Mesendoderm (in vitro differentiated cells): ENCODE measurements around the gene PRPSAP2.

Source experiments
- DNase-seq: peaks from one replicate; pipeline ENCODE4 v3.0.0; 2013
- H2AK5ac ChIP-seq: 2 replicates; pipeline ENCODE4 v1.6.1; 2013; ENCODE audit warnings: low read length, inconsistent platforms
- H2BK120ac ChIP-seq: 2 replicates; pipeline ENCODE4 v1.6.1; 2013; ENCODE audit warnings: low read depth, mild to moderate bottlenecking, low read length, moderate library complexity, mixed read lengths
- H2BK15ac ChIP-seq: replicated peaks from 2 replicates; pipeline ENCODE4 v1.6.1; 2013; ENCODE audit warnings: low read depth, mild to moderate bottlenecking, moderate library complexity
- H2BK5ac ChIP-seq: 2 replicates; pipeline ENCODE4 v1.6.1; 2013; ENCODE audit warnings: low read length, inconsistent platforms
- H3K18ac ChIP-seq: 2 replicates; pipeline ENCODE4 v1.6.1; 2013; ENCODE audit warnings: mild to moderate bottlenecking, low read length, mixed read lengths
- H3K23ac ChIP-seq: one replicate; pipeline ENCODE4 v1.6.1; 2013; ENCODE audit warnings: low read length
- H3K27ac ChIP-seq: 2 replicates; pipeline ENCODE4 v1.5.1; 2013; ENCODE audit warnings: low read depth, mild to moderate bottlenecking, inconsistent platforms, low read length, moderate library complexity
- H3K27me3 ChIP-seq: 2 replicates; pipeline ENCODE4 v1.6.1; 2013; ENCODE audit warnings: low read length, control low read depth, mild to moderate bottlenecking, inconsistent platforms; ENCODE audit not compliant: insufficient read depth, poor library complexity
- H3K36me3 ChIP-seq: 2 replicates; pipeline ENCODE4 v1.6.1; 2013; ENCODE audit warnings: low read length, inconsistent platforms; ENCODE audit not compliant: control insufficient read depth, insufficient read depth
- H3K4ac ChIP-seq: one replicate; pipeline ENCODE4 v1.6.1; 2013; ENCODE audit warnings: low read depth, mild to moderate bottlenecking, low read length, moderate library complexity
- H3K4me1 ChIP-seq: 2 replicates; pipeline ENCODE4 v1.6.1; 2013; ENCODE audit warnings: low read depth, low read length, inconsistent platforms; ENCODE audit not compliant: control insufficient read depth
- H3K4me2 ChIP-seq: 2 replicates; pipeline ENCODE4 v1.6.1; 2013; ENCODE audit warnings: low read length
- H3K4me3 ChIP-seq: 2 replicates; pipeline ENCODE4 v1.5.1; 2013; ENCODE audit warnings: mild to moderate bottlenecking, low read length
- H3K56ac ChIP-seq: one replicate; pipeline ENCODE4 v1.6.1; 2013; ENCODE audit warnings: low read length
- H3K79me1 ChIP-seq: 2 replicates; pipeline ENCODE4 v1.6.1; 2013; ENCODE audit warnings: low read length, inconsistent platforms
- H3K79me2 ChIP-seq: 2 replicates; pipeline ENCODE4 v1.6.1; 2013; ENCODE audit warnings: mild to moderate bottlenecking, low read length; ENCODE audit not compliant: control insufficient read depth, insufficient read depth
- H3K9ac ChIP-seq: 2 replicates; pipeline ENCODE4 v1.6.1; 2013; ENCODE audit warnings: low read length, inconsistent platforms
- H4K5ac ChIP-seq: one replicate; pipeline ENCODE4 v1.6.1; 2013; ENCODE audit warnings: low read length
- H4K8ac ChIP-seq: one replicate; pipeline ENCODE4 v1.6.1; 2013; ENCODE audit warnings: low read depth, mild to moderate bottlenecking, control low read depth, low read length, moderate library complexity
- WGBS: extraction: QIAGEN DNeasy Blood & Tissue Kit; methylation state at CpG from one replicate; pipeline ENCODE4 v1.1.7; 2013; ENCODE audit warnings: low lambda C conversion rate, missing lambda C conversion rate; ENCODE audit not compliant: insufficient coverage; ENCODE audit errors: extremely low coverage; 5-methylcytosine and 5-hydroxymethylcytosine counted together

PRPSAP2 gene

GRCh38 chr17:18896146-18896545, 38.2 kb downstream of the PRPSAP2 start:
- Histone ChIP-seq H2BK5ac (no peak overlapping the region), H3K4me2 (no peak overlapping the region), H3K4me3 (no peak overlapping the region), H2BK120ac (no peak overlapping the region), H3K36me3 (peaks cover 2% of the 10 kb centered on the region), H3K27ac (no peak overlapping the region), H3K56ac (no peak overlapping the region), H2AK5ac (no peak overlapping the region), H4K5ac (no peak overlapping the region), H3K27me3 (no peaks in the 10 kb centered on the region), H2BK15ac (no peak overlapping the region), H3K9ac (no peak overlapping the region), H4K8ac (no peak overlapping the region), H3K4ac (no peak overlapping the region), H3K79me2 (no peaks in the 10 kb centered on the region), H3K18ac (no peak overlapping the region), H3K23ac (no peak overlapping the region), H3K4me1 (no peaks in the 10 kb centered on the region), H3K79me1 (no peaks in the 10 kb centered on the region)
- DNase-seq, result no peak
- WGBS, result no CpG with 5 or more reads among the region's 1 CpG

- Histone ChIP-seq H3K4me2 (no peak overlapping the region), H3K18ac (no peak overlapping the region), H3K56ac (no peak overlapping the region), H3K9ac (no peak overlapping the region), H4K8ac (no peak overlapping the region), H3K36me3 (no peaks in the 10 kb centered on the region), H3K4ac (no peak overlapping the region), H3K27ac (no peak overlapping the region), H4K5ac (no peak overlapping the region), H3K4me1 (no peaks in the 10 kb centered on the region), H2BK5ac (no peak overlapping the region), H2BK15ac (no peak overlapping the region), H2BK120ac (no peak overlapping the region), H3K27me3 (no peaks in the 10 kb centered on the region), H3K4me3 (no peak overlapping the region), H2AK5ac (no peak overlapping the region), H3K79me2 (no peaks in the 10 kb centered on the region), H3K23ac (no peak overlapping the region), H3K79me1 (no peaks in the 10 kb centered on the region)
- no peak for DNase-seq
- WGBS, result no CpG with 5 or more reads among the region's 2 CpGs
Measured at GRCh38 chr17:18896947-18897346, 39.0 kb downstream of the PRPSAP2 start.

GRCh38 chr17:18904482-18904881, 46.6 kb downstream of the PRPSAP2 start:
- no peaks in the 10 kb centered on the region for H3K4me1 ChIP-seq
- H3K27me3 ChIP-seq, result no peaks in the 10 kb centered on the region
- H3K79me1 ChIP-seq, result peaks cover 3% of the 10 kb centered on the region
- H3K36me3 ChIP-seq, result peaks cover 2% of the 10 kb centered on the region
- no peak overlapping the region for H3K56ac ChIP-seq
- no peaks in the 10 kb centered on the region for H3K79me2 ChIP-seq
- no peak overlapping the region for H3K27ac ChIP-seq
- no peak overlapping the region for H3K4ac ChIP-seq
- no peak overlapping the region for H2BK15ac ChIP-seq
- H2AK5ac ChIP-seq, result no peak overlapping the region
- no peak overlapping the region for H3K4me2 ChIP-seq
- H3K18ac ChIP-seq, result no peak overlapping the region
- DNase-seq, result no peak
- H3K9ac ChIP-seq, result no peak overlapping the region
- H2BK5ac ChIP-seq, result no peak overlapping the region
- no peak overlapping the region for H2BK120ac ChIP-seq
- no peak overlapping the region for H4K8ac ChIP-seq
- no peak overlapping the region for H4K5ac ChIP-seq
- no CpG with 5 or more reads among the region's 5 CpGs for WGBS
- H3K23ac ChIP-seq, result no peak overlapping the region
- H3K4me3 ChIP-seq, result no peak overlapping the region

- DNase-seq, result no peak
- Histone ChIP-seq H2BK120ac (no peak overlapping the region), H3K9ac (no peak overlapping the region), H4K5ac (no peak overlapping the region), H3K4me2 (no peak overlapping the region), H3K4me1 (no peaks in the 10 kb centered on the region), H3K27ac (no peak overlapping the region), H3K23ac (no peak overlapping the region), H2BK5ac (no peak overlapping the region), H2BK15ac (no peak overlapping the region), H3K18ac (no peak overlapping the region), H3K36me3 (peaks cover 2% of the 10 kb centered on the region), H3K4me3 (no peak overlapping the region), H2AK5ac (no peak overlapping the region), H3K79me1 (peaks cover 3% of the 10 kb centered on the region), H3K79me2 (no peaks in the 10 kb centered on the region), H4K8ac (no peak overlapping the region), H3K4ac (no peak overlapping the region), H3K27me3 (no peaks in the 10 kb centered on the region), H3K56ac (no peak overlapping the region)
- no CpG with 5 or more reads among the region's 5 CpGs for WGBS
Measured at GRCh38 chr17:18905226-18905625, 47.3 kb downstream of the PRPSAP2 start.

- H3K79me2 ChIP-seq, result no peaks in the 10 kb centered on the region
- DNase-seq, result no peak
- no peak overlapping the region for H3K4me3 ChIP-seq
- H3K4me1 ChIP-seq, result no peaks in the 10 kb centered on the region
- no CpG with 5 or more reads among the region's 5 CpGs for WGBS
- no peak overlapping the region for H4K8ac ChIP-seq
- peaks cover 2% of the 10 kb centered on the region for H3K36me3 ChIP-seq
- no peak overlapping the region for H3K18ac ChIP-seq
- H3K56ac ChIP-seq, result no peak overlapping the region
- H3K79me1 ChIP-seq, result no peaks in the 10 kb centered on the region
- H4K5ac ChIP-seq, result no peak overlapping the region
- no peak overlapping the region for H3K4ac ChIP-seq
- no peak overlapping the region for H2BK120ac ChIP-seq
- no peaks in the 10 kb centered on the region for H3K27me3 ChIP-seq
- no peak overlapping the region for H3K4me2 ChIP-seq
- no peak overlapping the region for H3K23ac ChIP-seq
- no peak overlapping the region for H2BK15ac ChIP-seq
- H2AK5ac ChIP-seq, result no peak overlapping the region
- no peak overlapping the region for H2BK5ac ChIP-seq
- no peak overlapping the region for H3K27ac ChIP-seq
- no peak overlapping the region for H3K9ac ChIP-seq
Measured at GRCh38 chr17:18910326-18910725, 52.4 kb downstream of the PRPSAP2 start.

GRCh38 chr17:18910881-18911280, 53.0 kb downstream of the PRPSAP2 start:
- WGBS, result no CpG with 5 or more reads among the region's 6 CpGs
- no peak overlapping the region for H3K4me2 ChIP-seq
- no peaks in the 10 kb centered on the region for H3K79me2 ChIP-seq
- peaks cover 3% of the 10 kb centered on the region for H3K36me3 ChIP-seq
- H3K27me3 ChIP-seq, result no peaks in the 10 kb centered on the region
- no peak overlapping the region for H3K56ac ChIP-seq
- no peak overlapping the region for H4K5ac ChIP-seq
- H2BK120ac ChIP-seq, result no peak overlapping the region
- H3K4me1 ChIP-seq, result no peaks in the 10 kb centered on the region
- H4K8ac ChIP-seq, result no peak overlapping the region
- no peak overlapping the region for H2BK5ac ChIP-seq
- no peak overlapping the region for H2AK5ac ChIP-seq
- no peak overlapping the region for H3K9ac ChIP-seq
- no peak overlapping the region for H3K27ac ChIP-seq
- H3K18ac ChIP-seq, result no peak overlapping the region
- DNase-seq, result no peak
- H2BK15ac ChIP-seq, result no peak overlapping the region
- no peak overlapping the region for H3K4ac ChIP-seq
- H3K79me1 ChIP-seq, result no peaks in the 10 kb centered on the region
- H3K23ac ChIP-seq, result no peak overlapping the region
- H3K4me3 ChIP-seq, result no peak overlapping the region
